Activated CD8-positive, alpha-beta memory T cell treated with anti-CD3 and anti-CD28 coated beads for 24 hours (primary cell): ENCODE data around the gene ZFHX3.

Experiments
- DNase-seq: peaks from one replicate; pipeline ENCODE4 v3.0.0-alpha.2; 2020

The ZFHX3 gene

DNA sequence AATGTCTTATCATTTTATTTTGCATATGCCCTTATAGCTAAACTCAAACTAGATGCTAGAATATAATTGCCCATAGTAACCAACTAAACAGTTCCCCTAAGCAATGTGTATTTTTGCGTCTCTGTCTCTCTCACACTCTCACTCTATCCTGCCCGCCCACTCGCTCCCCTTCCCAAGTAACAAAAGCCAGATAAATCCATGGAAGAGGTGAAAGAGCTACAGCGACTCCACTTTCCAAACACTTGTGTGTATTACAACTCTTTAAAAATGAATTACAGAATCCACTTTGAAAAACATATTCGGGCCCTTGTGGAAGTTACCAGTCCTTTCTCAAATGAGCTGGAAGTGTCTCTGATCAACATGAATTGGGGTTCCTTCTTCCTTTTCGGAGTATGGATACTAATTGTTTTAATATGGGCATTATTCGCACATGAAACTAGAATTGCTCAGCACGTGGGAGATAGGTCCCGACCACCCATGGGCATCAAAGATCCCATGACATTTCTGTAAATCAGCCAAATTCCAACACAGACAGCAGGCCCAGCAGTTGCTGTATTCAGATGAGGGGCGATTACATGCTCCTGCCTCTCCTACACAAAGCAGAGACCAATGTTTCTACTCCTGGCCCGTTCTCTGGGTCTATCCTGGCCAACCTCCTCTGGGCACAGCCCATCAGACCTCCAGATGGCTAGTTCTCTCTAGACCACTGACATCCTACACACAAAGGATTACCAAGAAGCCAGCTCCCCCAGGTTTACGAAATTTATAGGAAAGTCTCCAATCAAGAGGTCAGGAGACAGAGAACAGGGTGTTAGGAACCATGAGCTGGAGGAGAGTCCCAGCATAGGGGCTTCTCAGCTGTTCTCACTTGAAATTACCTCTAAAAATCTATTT lies 121.5 kb downstream of the ZFHX3 start:
- DNase-seq: no peak

- DNase-seq: no peak
Observed at GRCh38 chr16:72925631-72925979, 122.3 kb downstream of the ZFHX3 start.

DNA sequence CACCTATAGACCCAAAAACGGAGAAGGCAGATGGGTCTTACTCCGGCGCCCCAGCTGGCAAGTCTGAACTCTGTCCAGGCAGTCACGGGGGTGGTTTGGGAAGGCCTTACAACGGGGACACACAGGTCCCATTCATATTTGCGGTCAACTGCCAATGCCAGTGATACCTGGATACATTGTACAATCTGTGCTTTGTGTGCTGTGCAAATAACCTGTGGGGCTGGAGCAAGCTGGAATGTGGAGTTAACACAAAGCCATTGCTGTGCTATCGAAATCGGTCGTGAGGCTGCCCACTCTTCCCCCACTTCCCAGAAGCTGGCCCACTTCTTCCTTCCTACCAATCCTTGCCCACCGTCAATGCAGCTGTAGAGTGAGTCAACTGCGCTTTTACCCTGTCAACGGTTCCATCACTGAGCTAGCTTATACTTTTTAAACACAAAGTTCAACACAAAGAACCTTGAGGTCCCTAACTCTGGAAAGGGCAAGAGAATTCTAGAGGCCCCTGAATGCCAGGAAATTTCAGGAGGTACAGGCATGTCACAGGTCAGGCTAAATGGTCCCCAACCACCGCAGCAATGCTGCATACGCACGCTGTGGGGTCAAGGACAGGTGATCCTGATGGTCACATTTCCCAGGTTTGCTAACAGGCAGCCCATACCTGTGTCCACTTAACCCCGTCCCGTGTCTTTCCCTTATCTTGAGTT lies 122.8 kb downstream of the ZFHX3 start:
- no peak for DNase-seq

DNA sequence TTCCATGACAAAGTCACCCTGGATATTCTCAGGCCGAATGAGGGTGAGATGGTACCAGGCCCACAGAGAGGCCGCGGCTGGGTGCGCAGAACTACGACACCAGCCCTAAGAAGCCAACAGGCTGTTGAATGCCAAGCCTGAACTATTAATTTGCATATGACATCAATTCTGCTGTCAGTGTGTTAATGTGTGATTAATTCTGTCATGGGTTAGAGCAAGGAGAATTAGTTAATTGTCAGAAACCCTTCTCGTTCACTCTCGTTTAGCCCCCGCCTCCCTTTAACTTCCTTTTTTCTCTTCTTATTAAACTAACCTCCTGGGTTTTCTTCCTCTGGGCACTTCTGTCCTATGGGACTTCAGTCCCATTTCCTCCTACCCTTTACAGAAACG lies 123.4 kb downstream of the ZFHX3 start:
- no peak for DNase-seq

- DNase-seq: no peak
Observed at GRCh38 chr16:72923757-72924156, 124.2 kb downstream of the ZFHX3 start.

GRCh38 chr16:72922714-72923113 lies 125.2 kb downstream of the ZFHX3 start:
- DNase-seq: no peak

DNA sequence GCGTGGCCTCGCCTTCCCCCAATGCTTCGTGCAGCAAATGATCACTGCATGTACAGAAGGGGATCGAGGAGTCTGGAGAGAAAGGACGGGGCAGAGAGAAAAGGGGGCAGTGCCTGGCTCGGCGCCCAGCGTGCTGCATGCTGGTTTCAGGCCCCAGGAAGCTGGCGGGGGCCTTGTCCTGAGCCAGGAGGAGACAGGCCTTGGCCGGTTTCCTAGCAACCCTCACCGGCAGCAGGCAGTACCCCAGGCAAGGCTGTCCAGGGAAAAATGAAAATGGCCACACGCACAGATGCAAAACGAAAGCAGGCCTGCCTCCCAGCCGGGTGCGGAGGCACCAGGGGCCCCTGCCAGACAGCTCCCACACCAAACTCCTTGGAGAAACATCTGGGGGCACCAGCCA lies 126.3 kb downstream of the ZFHX3 start:
- no peak for DNase-seq

DNA sequence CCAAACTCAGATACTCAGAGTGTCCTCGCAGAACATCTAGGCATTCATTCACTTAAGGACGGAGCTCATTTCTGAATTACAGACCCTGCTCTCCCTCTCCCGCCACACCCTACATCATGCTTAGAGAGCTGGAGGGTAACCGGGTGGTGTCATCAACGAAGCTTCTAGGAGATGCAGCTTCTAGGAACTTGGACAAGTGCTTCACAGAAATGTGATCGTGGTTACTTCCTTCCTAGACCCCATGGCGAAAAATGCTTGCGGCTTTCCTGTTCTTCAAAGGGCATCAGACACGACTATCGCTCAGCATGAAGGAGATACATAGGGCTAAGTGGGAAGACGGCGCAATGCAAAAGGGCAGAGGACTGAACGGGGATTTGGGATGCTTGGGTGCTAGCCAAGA lies 126.8 kb downstream of the ZFHX3 start:
- no peak for DNase-seq

DNA sequence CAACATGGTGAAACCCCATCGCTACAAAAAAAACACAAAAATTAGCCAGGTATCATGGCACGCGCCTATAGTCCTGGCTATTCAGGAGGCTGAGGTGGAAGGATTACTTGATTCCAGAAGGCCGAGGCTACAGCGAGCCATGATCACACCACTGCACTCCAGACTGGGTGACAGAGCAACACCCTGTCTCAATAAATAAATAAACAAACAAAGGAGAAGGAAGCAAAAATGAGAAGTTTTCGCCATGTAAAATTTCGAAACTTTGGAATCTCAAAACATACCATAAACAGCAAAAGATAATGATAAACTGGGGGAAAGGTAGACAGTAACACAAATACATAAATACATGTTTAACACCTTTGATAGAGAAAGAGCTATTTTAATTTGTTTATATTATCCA lies 130.9 kb downstream of the ZFHX3 start:
- no peak for DNase-seq

DNA sequence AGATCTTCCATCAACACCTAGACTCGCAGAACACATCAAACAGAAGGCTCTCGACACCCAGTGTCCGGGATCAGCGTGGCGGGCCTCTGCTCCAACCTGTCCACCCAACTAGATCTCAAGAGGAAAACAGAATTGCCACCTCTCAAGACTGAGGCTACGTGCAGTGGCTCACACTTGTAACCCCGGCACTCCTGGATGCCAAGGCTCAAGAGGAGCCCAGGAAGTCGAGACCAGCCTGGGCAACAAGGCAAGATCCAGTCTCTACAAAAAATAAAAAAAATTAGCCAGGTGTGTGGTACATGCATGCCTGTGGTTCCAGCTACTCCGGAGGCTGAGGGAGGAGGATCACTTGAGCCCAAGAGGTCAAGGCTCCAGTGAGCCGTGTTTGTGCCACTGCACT lies 132.6 kb downstream of the ZFHX3 start:
- no peak for DNase-seq

DNA sequence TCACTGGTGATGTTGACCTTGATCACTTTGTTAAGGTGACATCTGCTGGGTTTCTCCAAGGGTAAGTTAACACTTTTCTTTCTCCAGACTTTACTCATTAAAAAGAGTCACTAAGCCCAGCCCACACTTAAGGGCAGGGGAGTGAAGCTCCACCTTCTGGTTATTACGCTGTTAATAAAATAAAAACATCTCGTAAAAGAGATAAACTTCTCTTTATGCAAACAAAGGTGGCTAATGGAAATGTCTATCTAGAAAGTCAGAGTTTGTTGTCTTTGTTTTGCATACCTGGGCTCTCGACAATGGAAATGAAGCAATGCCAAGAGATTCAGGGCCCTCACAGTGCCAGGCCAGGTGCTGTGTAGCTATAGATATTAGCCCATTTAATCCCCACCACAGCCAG lies 134.4 kb downstream of the ZFHX3 start:
- DNase-seq: no peak

GRCh38 chr16:72911971-72912370 lies 136.0 kb downstream of the ZFHX3 start:
- DNase-seq: no peak

- DNase-seq: no peak
Observed at GRCh38 chr16:72910875-72911274, 137.1 kb downstream of the ZFHX3 start.

DNA sequence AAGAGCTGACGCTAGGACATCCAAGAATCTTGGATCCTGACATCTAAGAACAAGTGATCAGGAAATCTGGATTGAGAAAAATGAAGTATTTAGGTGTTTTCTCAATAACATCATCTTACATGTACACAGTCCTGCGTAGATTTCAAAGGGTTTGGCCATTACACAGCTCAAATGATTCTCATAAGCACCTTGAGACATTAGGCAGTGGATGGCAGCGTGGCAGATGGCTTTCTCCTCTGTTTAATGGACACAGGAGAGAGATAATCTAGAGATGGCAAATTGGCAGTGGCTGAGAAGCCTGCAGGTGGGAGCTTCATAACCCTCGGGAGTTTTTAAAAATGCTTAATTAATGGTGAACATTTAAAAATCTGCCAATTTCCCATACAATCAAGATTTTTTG lies 137.5 kb downstream of the ZFHX3 start:
- DNase-seq: no peak

DNA sequence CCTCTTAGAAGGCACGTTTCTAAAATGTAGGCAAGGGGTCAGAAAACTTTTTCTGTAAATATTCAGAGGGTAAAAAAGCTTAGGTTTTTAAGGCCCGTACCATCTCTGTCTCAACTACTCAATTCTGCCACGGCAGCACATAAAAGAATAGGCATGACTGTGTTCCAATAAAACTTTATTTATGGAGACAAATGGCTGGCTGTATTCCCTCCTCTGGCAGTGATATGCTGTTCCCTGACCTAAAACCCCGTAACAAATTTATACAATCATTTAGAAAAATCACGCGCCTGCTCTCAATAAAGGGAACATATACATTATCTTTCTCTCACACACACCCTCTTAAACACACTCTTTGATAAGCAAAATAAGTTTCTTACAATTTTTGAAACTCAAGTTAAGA lies 138.7 kb downstream of the ZFHX3 start:
- DNase-seq: no peak

GRCh38 chr16:72908362-72909167 lies 139.4 kb downstream of the ZFHX3 start:
- DNase-seq: no peak

GRCh38 chr16:72905581-72905980 lies 142.3 kb downstream of the ZFHX3 start:
- DNase-seq: no peak

GRCh38 chr16:72903176-72903575 lies 144.8 kb downstream of the ZFHX3 start:
- no peak for DNase-seq

DNA sequence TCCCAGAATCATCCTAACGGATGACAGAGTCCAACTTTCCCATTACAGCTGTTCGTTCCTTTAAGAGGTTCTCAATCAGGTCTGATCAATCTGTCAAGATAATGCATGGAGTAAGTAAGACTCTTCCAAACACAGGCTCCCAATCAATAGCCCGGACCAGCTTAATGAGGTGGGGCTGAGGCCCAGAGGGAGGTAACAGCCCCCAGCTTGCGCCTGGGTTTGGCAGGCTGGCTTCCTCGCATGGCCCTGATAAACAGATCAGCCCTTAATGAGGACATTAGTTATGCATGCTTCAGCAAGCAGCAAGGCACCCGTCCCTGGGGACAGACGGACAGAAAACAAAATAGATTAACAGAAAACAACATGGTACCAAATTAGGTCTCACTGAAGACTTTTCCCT lies 145.7 kb downstream of the ZFHX3 start:
- DNase-seq: no peak

DNA sequence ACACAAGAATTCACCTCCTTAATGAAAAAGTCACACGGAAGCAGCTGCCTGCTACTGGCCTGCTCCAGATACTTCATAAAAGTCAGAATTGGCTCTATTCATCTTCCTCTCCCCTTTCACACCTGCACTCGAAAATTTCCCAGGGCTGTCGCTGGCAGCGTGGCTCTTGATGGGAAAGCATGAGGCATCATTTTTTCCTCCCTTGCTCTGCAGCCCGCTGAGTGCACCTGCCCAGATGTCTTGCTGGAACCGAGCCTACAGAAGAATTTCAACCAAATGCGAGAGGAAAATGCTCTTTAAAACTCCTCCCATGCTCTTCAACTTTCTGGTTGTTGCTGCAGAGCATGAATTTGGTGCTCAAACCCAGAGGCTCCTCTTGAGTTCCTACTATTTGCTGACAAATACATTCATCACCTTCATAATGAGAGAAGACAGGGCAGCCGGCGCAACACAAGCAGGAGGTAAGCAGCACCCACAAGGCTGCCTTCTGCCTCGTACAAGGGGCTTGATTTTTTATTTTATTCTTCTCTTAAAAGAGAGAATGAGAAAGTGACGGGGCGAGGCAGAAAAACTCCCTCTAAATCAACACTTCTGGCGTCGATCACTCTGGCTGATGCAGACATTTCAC lies 146.8 kb downstream of the ZFHX3 start:
- DNase-seq: no peak

DNA sequence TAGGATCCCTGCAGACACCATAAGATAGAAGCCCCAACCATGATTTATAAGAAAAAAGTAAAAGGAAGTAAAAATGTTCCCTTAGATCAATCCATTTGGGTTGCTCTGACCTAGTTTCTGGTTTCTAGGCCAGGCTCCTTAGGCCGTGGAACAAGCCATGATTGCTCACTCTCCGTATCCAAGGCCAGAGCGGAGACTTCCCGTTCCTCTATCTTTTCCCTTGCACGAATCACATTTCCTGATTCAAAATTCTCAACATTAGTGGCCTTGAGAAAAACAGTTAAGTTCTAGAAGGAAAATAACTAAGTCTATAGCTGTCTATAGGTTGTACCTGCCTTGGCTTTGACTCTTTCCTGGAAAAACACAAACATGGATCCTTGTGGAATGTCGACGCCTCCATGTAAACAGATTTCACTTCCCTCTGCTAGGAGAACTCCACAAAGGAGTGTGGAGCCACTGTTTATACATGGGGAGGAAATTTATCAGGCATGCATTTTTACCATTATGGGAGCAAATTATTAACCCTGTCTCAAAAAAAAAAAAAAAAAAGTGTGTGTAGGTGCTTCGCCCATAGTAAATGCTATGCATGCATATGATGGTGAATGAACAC lies 149.6 kb downstream of the ZFHX3 start:
- no peak for DNase-seq

DNA sequence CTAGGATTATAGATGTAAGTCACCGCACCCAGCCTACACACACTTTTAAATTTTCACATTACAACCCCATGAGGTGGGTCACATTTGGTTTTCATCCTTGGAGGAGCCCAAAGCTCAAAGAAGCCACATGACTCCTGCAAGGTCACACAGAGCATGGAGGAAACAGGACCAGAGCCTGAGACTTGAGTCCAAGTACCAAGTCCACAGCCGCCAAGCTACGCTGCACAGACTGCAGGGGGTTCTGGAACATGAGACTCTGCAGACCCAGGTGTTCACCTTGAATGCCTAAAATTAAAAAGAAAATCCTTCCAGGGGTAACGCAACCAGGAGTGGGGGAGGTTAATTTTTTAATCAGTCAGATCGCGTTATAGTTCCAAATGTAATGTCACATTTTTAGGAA lies 150.2 kb downstream of the ZFHX3 start:
- no peak for DNase-seq
